ENCODE results near the gene FZD4. TPM values are rescaled to one million over a fixed set of nuclear protein-coding genes. Genes with fewer than 3 reads are reported as not detected.
"Not testable (repeated sequence)": the region's sequence is repeated elsewhere in the genome, so short reads cannot be mapped to it uniquely, and the experiment has no call there.

Gene FZD4
- total and polyA plus RNA-seq, 3 donors from 2014 or later = 14.8 to 31.9 (median 31.2) TPM

DNA sequence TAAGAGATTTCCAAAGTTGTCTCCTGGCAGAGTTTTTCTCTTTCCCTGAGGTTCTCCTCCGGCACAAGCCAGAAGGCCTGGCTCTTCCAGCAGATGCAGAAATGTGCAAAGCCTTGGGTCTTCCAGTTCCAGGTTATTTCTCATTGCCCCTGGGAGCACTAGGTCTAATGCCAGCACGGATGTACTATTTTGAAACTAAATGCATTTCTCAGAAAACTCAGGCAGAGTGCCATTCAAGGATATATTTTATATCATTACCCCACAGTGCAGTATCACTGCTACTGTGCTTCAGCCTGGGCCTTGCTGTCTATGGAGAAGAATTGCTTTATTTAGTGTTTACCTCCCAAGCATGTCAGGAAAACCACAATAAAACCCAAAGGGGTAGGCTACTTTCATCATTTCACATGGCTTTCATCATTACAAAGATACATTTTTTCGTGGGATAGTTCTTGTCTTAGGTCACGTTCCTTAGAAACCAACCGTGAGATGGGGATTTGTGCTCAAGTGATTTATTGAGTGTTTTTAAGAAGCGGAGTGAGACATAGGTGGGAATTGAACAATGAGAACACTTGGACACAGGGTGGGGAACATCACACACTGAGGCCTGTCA is 22.4 kb upstream of the FZD4 start:
- Histone ChIP-seq H3K27me3 (no peaks in the 10 kb centered on the region), H3K27ac (no peak overlapping the region), H3K4me1 (peaks cover 19% of the 10 kb centered on the region), H3K4me3 (no peak overlapping the region), H3K9me3 (no peaks in the 10 kb centered on the region), H3K36me3 (ENCODE audit: low read depth, missing control alignments) (no peaks in the 10 kb centered on the region)
- WGBS, 2 donors = 65 to 79% methylated on average over 6 of the region's 6 CpGs
- intact Hi-C loops (cut with DNase I; ENCODE audit: low total_unique reads) = no loop called here
- DNase-seq = no peak
- TF ChIP-seq, protein P1, sequence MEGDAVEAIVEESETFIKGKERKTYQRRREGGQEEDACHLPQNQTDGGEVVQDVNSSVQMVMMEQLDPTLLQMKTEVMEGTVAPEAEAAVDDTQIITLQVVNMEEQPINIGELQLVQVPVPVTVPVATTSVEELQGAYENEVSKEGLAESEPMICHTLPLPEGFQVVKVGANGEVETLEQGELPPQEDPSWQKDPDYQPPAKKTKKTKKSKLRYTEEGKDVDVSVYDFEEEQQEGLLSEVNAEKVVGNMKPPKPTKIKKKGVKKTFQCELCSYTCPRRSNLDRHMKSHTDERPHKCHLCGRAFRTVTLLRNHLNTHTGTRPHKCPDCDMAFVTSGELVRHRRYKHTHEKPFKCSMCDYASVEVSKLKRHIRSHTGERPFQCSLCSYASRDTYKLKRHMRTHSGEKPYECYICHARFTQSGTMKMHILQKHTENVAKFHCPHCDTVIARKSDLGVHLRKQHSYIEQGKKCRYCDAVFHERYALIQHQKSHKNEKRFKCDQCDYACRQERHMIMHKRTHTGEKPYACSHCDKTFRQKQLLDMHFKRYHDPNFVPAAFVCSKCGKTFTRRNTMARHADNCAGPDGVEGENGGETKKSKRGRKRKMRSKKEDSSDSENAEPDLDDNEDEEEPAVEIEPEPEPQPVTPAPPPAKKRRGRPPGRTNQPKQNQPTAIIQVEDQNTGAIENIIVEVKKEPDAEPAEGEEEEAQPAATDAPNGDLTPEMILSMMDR (IDR thresholded peaks at IDR 0.05) = no peak
- no peak for TF ChIP-seq POLR2A (IDR thresholded peaks at IDR 0.05)

DNA sequence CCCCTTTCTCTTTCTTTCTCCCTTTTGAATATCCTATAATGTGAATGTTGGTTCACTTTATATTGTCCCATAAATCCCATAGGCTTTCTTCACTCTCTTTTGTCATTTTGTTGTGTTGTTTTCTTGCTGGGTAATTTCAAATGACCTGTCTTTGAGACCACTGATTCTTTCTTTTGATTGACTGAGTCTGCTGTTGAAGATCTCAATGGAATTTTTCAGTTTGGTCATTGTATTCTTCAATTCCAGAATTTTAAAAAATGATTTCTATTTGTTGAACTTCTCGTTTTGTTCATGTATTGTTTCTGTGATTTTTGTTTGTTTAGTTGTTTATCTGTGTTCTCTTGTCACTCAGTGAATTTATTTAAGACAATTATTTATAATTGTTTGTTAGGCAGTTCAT is 17.5 kb upstream of the FZD4 start:
- no peak for DNase-seq
- Histone ChIP-seq H3K4me3 (no peak overlapping the region), H3K36me3 (ENCODE audit: low read depth, missing control alignments) (no peaks in the 10 kb centered on the region), H3K27ac (no peak overlapping the region), H3K4me1 (peaks cover 9% of the 10 kb centered on the region), H3K9me3 (no peaks in the 10 kb centered on the region), H3K27me3 (no peaks in the 10 kb centered on the region)
- 96 to 97% methylated on average over 1 of the region's 1 CpG for WGBS, 2 donors
- no peak for TF ChIP-seq POLR2A (IDR thresholded peaks at IDR 0.05)
- TF ChIP-seq, protein P1 (IDR thresholded peaks at IDR 0.05) = no peak
- intact Hi-C loops (cut with DNase I; ENCODE audit: low total_unique reads) = no loop called here

DNA sequence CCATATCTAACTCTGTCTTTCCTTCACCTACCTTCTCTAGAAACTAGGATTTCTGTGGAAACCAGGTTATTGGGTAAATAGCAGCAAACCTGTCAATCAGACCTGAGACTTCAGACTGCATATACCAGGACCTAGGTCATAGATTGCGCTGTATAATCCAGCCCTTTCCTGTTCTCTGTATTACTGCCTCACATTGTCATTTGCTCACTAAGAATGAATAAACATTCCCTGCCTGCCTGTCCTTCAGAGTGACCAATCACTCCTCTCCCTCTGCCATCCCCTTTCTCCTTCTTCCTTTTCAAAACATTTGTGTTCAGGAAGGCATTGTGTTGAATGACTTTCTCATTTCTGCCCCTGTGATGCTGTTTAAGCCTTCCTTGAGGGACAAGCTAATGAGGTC is 14.1 kb upstream of the FZD4 start:
- TF ChIP-seq POLR2A (IDR thresholded peaks at IDR 0.05) = no peak
- TF ChIP-seq, protein P1 (IDR thresholded peaks at IDR 0.05) = no peak
- no peak for DNase-seq
- Histone ChIP-seq H3K4me3 (no peak overlapping the region), H3K27me3 (no peaks in the 10 kb centered on the region), H3K36me3 (ENCODE audit: low read depth, missing control alignments) (no peaks in the 10 kb centered on the region), H3K9me3 (no peaks in the 10 kb centered on the region), H3K4me1 (no peaks in the 10 kb centered on the region), H3K27ac (no peak overlapping the region)
- intact Hi-C loops (cut with DNase I; ENCODE audit: low total_unique reads) = no loop called here
- 86 to 90% methylated on average over 1 of the region's 1 CpG for WGBS, 2 donors

DNA sequence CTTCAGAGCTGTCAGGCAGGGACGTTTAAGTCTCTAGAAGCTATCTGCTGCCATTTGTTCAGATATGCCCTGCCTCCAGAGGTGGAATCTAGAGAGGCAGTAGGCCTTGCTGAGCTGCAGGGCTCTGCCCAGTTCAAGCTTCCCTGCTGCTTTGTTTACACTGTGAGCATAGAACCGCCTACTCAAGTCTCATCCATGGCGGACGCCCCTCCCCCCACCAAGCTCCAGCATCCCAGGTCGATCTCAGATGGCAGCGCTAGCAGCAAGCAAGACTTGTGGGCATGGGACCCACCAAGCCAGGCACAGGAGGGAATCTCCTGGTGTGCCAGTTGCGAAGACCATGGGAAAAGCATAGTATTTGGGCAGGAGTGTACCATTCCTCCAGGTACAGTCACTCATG is 12.4 kb upstream of the FZD4 start:
- H3K27ac ChIP-seq; H3K4me3 ChIP-seq; H3K27me3 ChIP-seq; H3K9me3 ChIP-seq; H3K36me3 ChIP-seq (ENCODE audit: low read depth, missing control alignments); DNase-seq; H3K4me1 ChIP-seq; intact Hi-C loops (cut with DNase I; ENCODE audit: low total_unique reads): not testable (repeated sequence)
- WGBS, 2 donors = 76 to 96% methylated on average over 3 to 7 of the region's 7 CpGs

DNA sequence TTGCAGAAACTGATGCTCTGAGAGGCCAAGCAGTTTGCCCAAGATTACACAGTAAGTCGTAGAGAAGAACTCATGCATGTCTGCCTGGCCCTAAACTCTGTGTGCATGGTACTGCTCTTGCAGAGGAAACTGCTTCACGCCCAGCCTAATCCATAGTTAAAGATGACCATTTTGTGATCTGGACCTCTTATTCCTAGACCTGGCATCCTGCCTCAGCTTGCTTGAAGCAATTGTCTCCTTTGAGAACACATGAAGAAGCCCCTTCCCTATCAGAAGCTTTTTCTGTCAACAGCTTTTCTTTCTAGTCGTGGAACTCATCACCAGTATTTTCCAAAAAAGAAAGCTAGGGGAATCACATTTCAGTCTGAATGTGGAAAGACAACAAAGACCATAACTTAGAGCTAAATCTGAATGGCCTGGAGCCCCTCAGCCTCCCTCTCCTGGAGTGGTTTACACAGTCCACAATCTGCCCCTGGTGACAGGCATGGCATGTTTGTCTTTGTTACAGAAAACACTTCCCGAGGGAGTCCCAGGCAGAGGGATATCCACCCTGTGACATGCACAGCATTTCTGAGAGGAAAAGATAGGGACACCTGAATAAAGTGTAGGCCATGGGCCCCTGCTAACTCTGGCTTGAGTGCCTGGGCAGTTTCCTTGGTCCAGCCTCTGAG is 2.9 kb upstream of the FZD4 start:
- H3K4me3 ChIP-seq = no peak overlapping the region
- intact Hi-C loops (cut with DNase I; ENCODE audit: low total_unique reads) = no loop called here
- H3K36me3 ChIP-seq (ENCODE audit: low read depth, missing control alignments) = no peaks in the 10 kb centered on the region
- 79 to 82% methylated on average over 4 of the region's 4 CpGs for WGBS, 2 donors
- H3K9me3 ChIP-seq = no peaks in the 10 kb centered on the region
- H3K27me3 ChIP-seq = no peaks in the 10 kb centered on the region
- no peak overlapping the region for H3K27ac ChIP-seq
- no peak for DNase-seq
- peaks cover 5% of the 10 kb centered on the region for H3K4me1 ChIP-seq
- TF ChIP-seq, protein P1 (IDR thresholded peaks at IDR 0.05) = no peak
- no peak for TF ChIP-seq POLR2A (IDR thresholded peaks at IDR 0.05)

Data from testis (tissue), 3 donors.